ENCODE results near the gene ELL2. TPM values are rescaled to one million over a fixed set of nuclear protein-coding genes. Genes with fewer than 3 reads are reported as not detected.

Gene ELL2
- total and polyA plus RNA-seq, 2 donors (not counting 1 experiment from before 2014, with no cell fraction given) = 68.5 to 121 TPM

- no peaks in the 10 kb centered on the region for H3K9me3 ChIP-seq (ENCODE audit: control insufficient read depth, insufficient read depth, low read depth, low read length)
- no peaks in the 10 kb centered on the region for H4K20me1 ChIP-seq (ENCODE audit: control insufficient read depth, extremely low read depth, insufficient read depth, low read length)
- no peak overlapping the region for H3K4me2 ChIP-seq (ENCODE audit: extremely low read depth, insufficient read depth, low read length)
- H2AFZ ChIP-seq (ENCODE audit: low read length) = no peak overlapping the region
- H3K4me3 ChIP-seq (replicated peaks in 1 of 4; ENCODE audit: control extremely low read depth in 1 of 4, insufficient read depth in 1 of 4, low read depth in 3 of 4, low read length in 4 of 4) = no peak overlapping the region
- peaks cover 58% of the 10 kb centered on the region for H3K79me2 ChIP-seq (ENCODE audit: control insufficient read depth, insufficient read depth, low read length)
- no peak overlapping the region for H3K9ac ChIP-seq (ENCODE audit: insufficient read depth, low read length)
- peaks cover 1% of the 10 kb centered on the region for H3K36me3 ChIP-seq (ENCODE audit: control insufficient read depth, insufficient read depth, low read length)
- H3K27ac ChIP-seq (ENCODE audit: insufficient read depth, low read length) = no peak overlapping the region
- no peaks in the 10 kb centered on the region for H3K4me1 ChIP-seq (ENCODE audit: control insufficient read depth, extremely low read depth, insufficient read depth, low read length)
- no peaks in the 10 kb centered on the region for H3K27me3 ChIP-seq (ENCODE audit: control insufficient read depth, insufficient read depth, low read length)
- TF ChIP-seq EZH2 (IDR thresholded peaks at IDR 0.05; ENCODE audit: low read length, missing control alignments) = no peak
- no peak for TF ChIP-seq CTCF (conservative IDR thresholded peaks at IDR 0.05 in 1 of 2, IDR thresholded peaks at IDR 0.05 in 1 of 2; ENCODE audit: low read depth in 1 of 2, low read length in 2 of 2)
- DNase-seq (ENCODE audit: low read depth in 2 of 2) = no peak
These were observed 44.4 kb downstream of the ELL2 start for GRCh38 chr5:95917207-95917606.

DNA sequence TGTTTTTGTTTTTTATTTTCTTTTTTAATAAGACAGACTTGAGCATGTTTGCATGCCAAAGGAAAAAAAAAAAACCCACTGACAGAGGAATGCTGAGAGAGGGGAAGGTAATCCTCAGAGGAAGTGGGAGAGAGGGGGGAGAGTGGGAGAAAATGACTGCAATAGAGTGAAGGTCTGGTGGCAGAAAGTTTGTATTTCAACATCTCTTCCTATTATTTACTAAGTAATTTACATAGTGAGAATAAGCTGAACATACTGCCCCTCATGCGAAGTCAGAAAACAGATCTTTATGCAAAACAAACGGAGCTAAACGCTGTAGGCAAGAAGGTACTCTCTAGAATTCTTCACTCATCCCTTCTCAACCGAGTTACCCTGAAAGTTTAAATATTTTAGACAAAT is 45.0 kb downstream of the ELL2 start:
- H3K4me2 ChIP-seq (ENCODE audit: extremely low read depth, insufficient read depth, low read length) = no peak overlapping the region
- H3K9ac ChIP-seq (ENCODE audit: insufficient read depth, low read length) = no peak overlapping the region
- H3K9me3 ChIP-seq (ENCODE audit: control insufficient read depth, insufficient read depth, low read depth, low read length) = no peaks in the 10 kb centered on the region
- TF ChIP-seq CTCF (conservative IDR thresholded peaks at IDR 0.05 in 1 of 2, IDR thresholded peaks at IDR 0.05 in 1 of 2; ENCODE audit: low read depth in 1 of 2, low read length in 2 of 2) (no peak), EZH2 (IDR thresholded peaks at IDR 0.05; ENCODE audit: low read length, missing control alignments) (no peak)
- peaks cover 3% of the 10 kb centered on the region for H3K36me3 ChIP-seq (ENCODE audit: control insufficient read depth, insufficient read depth, low read length)
- H2AFZ ChIP-seq (ENCODE audit: low read length) = no peak overlapping the region
- no peak overlapping the region for H3K27ac ChIP-seq (ENCODE audit: insufficient read depth, low read length)
- H4K20me1 ChIP-seq (ENCODE audit: control insufficient read depth, extremely low read depth, insufficient read depth, low read length) = no peaks in the 10 kb centered on the region
- H3K4me1 ChIP-seq (ENCODE audit: control insufficient read depth, extremely low read depth, insufficient read depth, low read length) = no peaks in the 10 kb centered on the region
- no peak for DNase-seq (ENCODE audit: low read depth in 2 of 2)
- H3K4me3 ChIP-seq (replicated peaks in 1 of 4; ENCODE audit: control extremely low read depth in 1 of 4, insufficient read depth in 1 of 4, low read depth in 3 of 4, low read length in 4 of 4) = no peak overlapping the region
- H3K27me3 ChIP-seq (ENCODE audit: control insufficient read depth, insufficient read depth, low read length) = no peaks in the 10 kb centered on the region
- H3K79me2 ChIP-seq (ENCODE audit: control insufficient read depth, insufficient read depth, low read length) = peaks cover 61% of the 10 kb centered on the region

- no peak overlapping the region for H3K4me2 ChIP-seq (ENCODE audit: extremely low read depth, insufficient read depth, low read length)
- H3K27me3 ChIP-seq (ENCODE audit: control insufficient read depth, insufficient read depth, low read length) = no peaks in the 10 kb centered on the region
- TF ChIP-seq CTCF (conservative IDR thresholded peaks at IDR 0.05 in 1 of 2, IDR thresholded peaks at IDR 0.05 in 1 of 2; ENCODE audit: low read depth in 1 of 2, low read length in 2 of 2) = no peak
- no peak for TF ChIP-seq EZH2 (IDR thresholded peaks at IDR 0.05; ENCODE audit: low read length, missing control alignments)
- no peak overlapping the region for H3K9ac ChIP-seq (ENCODE audit: insufficient read depth, low read length)
- H3K27ac ChIP-seq (ENCODE audit: insufficient read depth, low read length) = no peak overlapping the region
- no peak for DNase-seq (ENCODE audit: low read depth in 2 of 2)
- no peak overlapping the region for H2AFZ ChIP-seq (ENCODE audit: low read length)
- H3K9me3 ChIP-seq (ENCODE audit: control insufficient read depth, insufficient read depth, low read depth, low read length) = no peaks in the 10 kb centered on the region
- peaks cover 3% of the 10 kb centered on the region for H3K36me3 ChIP-seq (ENCODE audit: control insufficient read depth, insufficient read depth, low read length)
- peaks cover 59% of the 10 kb centered on the region for H3K79me2 ChIP-seq (ENCODE audit: control insufficient read depth, insufficient read depth, low read length)
- no peaks in the 10 kb centered on the region for H4K20me1 ChIP-seq (ENCODE audit: control insufficient read depth, extremely low read depth, insufficient read depth, low read length)
- no peaks in the 10 kb centered on the region for H3K4me1 ChIP-seq (ENCODE audit: control insufficient read depth, extremely low read depth, insufficient read depth, low read length)
- no peak overlapping the region for H3K4me3 ChIP-seq (replicated peaks in 1 of 4; ENCODE audit: control extremely low read depth in 1 of 4, insufficient read depth in 1 of 4, low read depth in 3 of 4, low read length in 4 of 4)
These were observed 45.5 kb downstream of the ELL2 start for GRCh38 chr5:95915999-95916686.

All from fibroblast of lung (primary cell).